IPS-15b (cell line): ENCODE data around the gene ASTN2.
"Not testable (repeated sequence)": the region's sequence is repeated elsewhere in the genome, so short reads cannot be mapped to it uniquely, and the experiment has no call there.

ENCODE experiments used
- H3K27me3 ChIP-seq: one replicate; pipeline ENCODE4 v1.6.1; 2013; ENCODE audit warnings: low read length; ENCODE audit not compliant: control insufficient read depth, insufficient read depth
- H3K36me3 ChIP-seq: one replicate; pipeline ENCODE4 v1.6.1; 2013; ENCODE audit warnings: low read length; ENCODE audit not compliant: control insufficient read depth, insufficient read depth
- H3K4me1 ChIP-seq: one replicate; pipeline ENCODE4 v1.6.1; 2013; ENCODE audit warnings: mild to moderate bottlenecking, low read length; ENCODE audit not compliant: control insufficient read depth, insufficient read depth
- H3K4me3 ChIP-seq: one replicate; pipeline ENCODE4 v1.5.1; 2013; ENCODE audit warnings: low read depth, low read length
- H3K9ac ChIP-seq: one replicate; pipeline ENCODE4 v1.6.1; 2013; ENCODE audit warnings: low read depth, mild to moderate bottlenecking, low read length
- H3K9me3 ChIP-seq: one replicate; pipeline ENCODE4 v1.6.1; 2013; ENCODE audit warnings: mild to moderate bottlenecking, low read length; ENCODE audit not compliant: control insufficient read depth, insufficient read depth

ASTN2 gene

GRCh38 chr9:116700882-116701865 is 713.7 kb downstream of the ASTN2 start:
- Histone ChIP-seq H3K9ac (no peak overlapping the region), H3K27me3 (no peaks in the 10 kb centered on the region), H3K9me3 (no peaks in the 10 kb centered on the region), H3K4me3 (no peak overlapping the region), H3K4me1 (peaks cover 3% of the 10 kb centered on the region), H3K36me3 (peaks cover 21% of the 10 kb centered on the region)

GRCh38 chr9:116700279-116700678 is 714.6 kb downstream of the ASTN2 start:
- H3K36me3 ChIP-seq = peaks cover 21% of the 10 kb centered on the region
- no peaks in the 10 kb centered on the region for H3K27me3 ChIP-seq
- peaks cover 3% of the 10 kb centered on the region for H3K4me1 ChIP-seq
- H3K9ac ChIP-seq = no peak overlapping the region
- H3K4me3 ChIP-seq = no peak overlapping the region
- no peaks in the 10 kb centered on the region for H3K9me3 ChIP-seq

- Histone ChIP-seq H3K4me3 (no peak overlapping the region), H3K36me3 (peaks cover 21% of the 10 kb centered on the region), H3K9ac (no peak overlapping the region), H3K27me3 (no peaks in the 10 kb centered on the region), H3K9me3 (no peaks in the 10 kb centered on the region), H3K4me1 (no peaks in the 10 kb centered on the region)
Observed at GRCh38 chr9:116697887-116698286, 717.0 kb downstream of the ASTN2 start.

- Histone ChIP-seq H3K9me3 (no peaks in the 10 kb centered on the region), H3K4me3 (no peak overlapping the region), H3K27me3 (no peaks in the 10 kb centered on the region), H3K36me3 (peaks cover 21% of the 10 kb centered on the region), H3K4me1 (no peaks in the 10 kb centered on the region), H3K9ac (no peak overlapping the region)
Observed at GRCh38 chr9:116697362-116697761, 717.5 kb downstream of the ASTN2 start.

GRCh38 chr9:116695438-116695837 is 719.4 kb downstream of the ASTN2 start:
- H3K4me3 ChIP-seq = no peak overlapping the region

GRCh38 chr9:116694785-116695291 is 720.0 kb downstream of the ASTN2 start:
- no peak overlapping the region for H3K4me3 ChIP-seq
- no peak overlapping the region for H3K9ac ChIP-seq
- no peaks in the 10 kb centered on the region for H3K4me1 ChIP-seq
- no peaks in the 10 kb centered on the region for H3K9me3 ChIP-seq
- peaks cover 21% of the 10 kb centered on the region for H3K36me3 ChIP-seq
- H3K27me3 ChIP-seq = no peaks in the 10 kb centered on the region

More at GRCh38 chr9:116695438-116695837, 719.4 kb downstream of the ASTN2 start:
- no peak overlapping the region for H3K9ac ChIP-seq
- no peaks in the 10 kb centered on the region for H3K9me3 ChIP-seq
- no peaks in the 10 kb centered on the region for H3K4me1 ChIP-seq
- no peaks in the 10 kb centered on the region for H3K27me3 ChIP-seq
- peaks cover 21% of the 10 kb centered on the region for H3K36me3 ChIP-seq

- Histone ChIP-seq H3K27me3 (no peaks in the 10 kb centered on the region), H3K9me3 (no peaks in the 10 kb centered on the region), H3K4me1 (peaks cover 5% of the 10 kb centered on the region), H3K36me3 (peaks cover 7% of the 10 kb centered on the region), H3K4me3 (no peak overlapping the region), H3K9ac (no peak overlapping the region)
Observed at GRCh38 chr9:116693233-116693731, 721.6 kb downstream of the ASTN2 start.

GRCh38 chr9:116692616-116693015 is 722.2 kb downstream of the ASTN2 start:
- Histone ChIP-seq H3K9me3 (no peaks in the 10 kb centered on the region), H3K4me1 (peaks cover 5% of the 10 kb centered on the region), H3K9ac (no peak overlapping the region), H3K36me3 (peaks cover under 1% of the 10 kb centered on the region), H3K27me3 (peaks cover 7% of the 10 kb centered on the region), H3K4me3 (no peak overlapping the region)

GRCh38 chr9:116691607-116692006 is 723.2 kb downstream of the ASTN2 start:
- Histone ChIP-seq H3K9ac (no peak overlapping the region), H3K4me1 (peaks cover 5% of the 10 kb centered on the region), H3K4me3 (no peak overlapping the region), H3K36me3 (no peaks in the 10 kb centered on the region), H3K9me3 (no peaks in the 10 kb centered on the region), H3K27me3 (peaks cover 8% of the 10 kb centered on the region)

GRCh38 chr9:116690805-116691204 is 724.1 kb downstream of the ASTN2 start:
- H3K36me3 ChIP-seq, H3K9ac ChIP-seq, H3K9me3 ChIP-seq, H3K4me1 ChIP-seq, H3K4me3 ChIP-seq: not testable (repeated sequence)
- H3K27me3 ChIP-seq = peaks cover 14% of the 10 kb centered on the region

- peaks cover 14% of the 10 kb centered on the region for H3K27me3 ChIP-seq
- peaks cover 5% of the 10 kb centered on the region for H3K4me1 ChIP-seq
- H3K36me3 ChIP-seq = no peaks in the 10 kb centered on the region
- no peak overlapping the region for H3K4me3 ChIP-seq
- H3K9ac ChIP-seq = no peak overlapping the region
- no peaks in the 10 kb centered on the region for H3K9me3 ChIP-seq
Observed at GRCh38 chr9:116689486-116690032, 725.3 kb downstream of the ASTN2 start.
